Sigmoid colon (tissue), 3 donors: ENCODE data around the gene EPS8L2.

ENCODE experiments used
- CTCF ChIP-seq, 4 experiments: fragments of 450-650 bp in 3 of 4; fragments of 200-600 bp in 1 of 4; IDR thresholded peaks; one replicate each; pipeline ENCODE4 v1.5.1; 2016 to 2019; ENCODE audit warnings: antibody characterized with exemption in 4 of 4, mild to moderate bottlenecking in 3 of 4, moderate library complexity in 2 of 4
- POLR2A ChIP-seq, 2 donors: fragments of 450-650 bp; IDR thresholded peaks; one replicate each; pipeline ENCODE4 v1.6.1; 2016; ENCODE audit warnings: antibody characterized with exemption in 2 of 2, mild to moderate bottlenecking in 2 of 2, moderate library complexity in 2 of 2

- TF ChIP-seq CTCF (IDR thresholded peaks at IDR 0.05): peak in 3 of 4 experiments; percentile 22 to 49 (median 48)
- no peak for TF ChIP-seq POLR2A (IDR thresholded peaks at IDR 0.05)
Observed at GRCh38 chr11:765025-765801, 59.2 kb downstream of the EPS8L2 start.
